Endothelial cell of umbilical vein (primary cell): ENCODE data around the gene GALNT14. TPM values are rescaled to one million over a fixed set of nuclear protein-coding genes. Genes with fewer than 3 reads are reported as not detected.

Experiments used
- BruUV-seq: library from RNA; stranded (reverse); fragments of 400-500 nt; replicated peaks from 2 replicates; lab custom pipeline; 2021; lab: Mats Ljungman, UMichigan
- CTCF ChIA-PET: fragments of 300-600, 350-600 bp; sonication (Branson Sonifier 250); formaldehyde crosslinking; loops from one replicate; lab custom pipeline; 2021; ENCODE audit warnings: antibody characterized with exemption, inconsistent platforms; lab: Charles Lee
- POLR2A ChIA-PET: fragments of 300-600, 350-600 bp; sonication (Branson Sonifier 250); formaldehyde crosslinking; loops from one replicate; lab custom pipeline; 2021; ENCODE audit warnings: antibody characterized with exemption, inconsistent platforms; lab: Charles Lee
- DNase-seq: peaks from one replicate; pipeline ENCODE4 v3.0.0-alpha.2; 2011; ENCODE audit warnings: low read depth, low spot score
- FAIRE-seq: peaks from 2 replicates; lab custom pipeline; 2011; peaks lifted over from hg19 to GRCh38; lab: Jason Lieb, UNC
- H2AFZ ChIP-seq: 2 replicates; pipeline ENCODE4 v1.6.0; 2012; ENCODE audit warnings: low read depth, low read length, control low read depth, inconsistent platforms
- H3K27ac ChIP-seq: 2 replicates; pipeline ENCODE4 v1.5.1; 2011; ENCODE audit warnings: low read depth, mild to moderate bottlenecking, control low read depth, low read length, moderate library complexity; ENCODE audit not compliant: insufficient read depth
- H3K27me3 ChIP-seq, 2 experiments: 2 replicates each; pipeline versions ENCODE4 v1.6.0 to v1.6.1; 2011; ENCODE audit warnings: low read length in 2 of 2, mixed read lengths in 1 of 2; ENCODE audit not compliant: control insufficient read depth in 2 of 2, insufficient read depth in 2 of 2
- H3K36me3 ChIP-seq, 2 experiments: 2 replicates in 1 of 2; 3 replicates in 1 of 2; pipeline ENCODE4 v1.5.1; 2011; ENCODE audit warnings: low read length in 2 of 2, mild to moderate bottlenecking in 1 of 2, moderate library complexity in 1 of 2; ENCODE audit not compliant: control insufficient read depth in 2 of 2, insufficient read depth in 2 of 2; ENCODE audit errors: extremely low read depth in 1 of 2
- H3K4me1 ChIP-seq: 3 replicates; pipeline ENCODE4 v1.5.1; 2011; ENCODE audit warnings: mild to moderate bottlenecking, low read length; ENCODE audit not compliant: control insufficient read depth, insufficient read depth; ENCODE audit errors: extremely low read depth
- H3K4me2 ChIP-seq: 2 replicates; pipeline ENCODE4 v1.6.1; 2011; ENCODE audit warnings: low read length, control low read depth, mixed read lengths; ENCODE audit not compliant: insufficient read depth
- H3K4me3 ChIP-seq, 3 experiments: fragments of 200-600 bp in 1 of 3; sonication (generic), shearing (Covaris generic) in 1 of 3; replicated peaks in 1 of 3; 2 replicates each; pipeline ENCODE4 v1.5.1; 2011 to 2016; ENCODE audit warnings: control low read depth in 3 of 3, low read length in 3 of 3, mild to moderate bottlenecking in 2 of 3, inconsistent platforms in 1 of 3, low read depth in 1 of 3, moderate library complexity in 1 of 3; ENCODE audit not compliant: insufficient read depth in 1 of 3
- H3K79me2 ChIP-seq: 2 replicates; pipeline ENCODE4 v1.6.0; 2012; ENCODE audit warnings: low read length, inconsistent platforms; ENCODE audit not compliant: control insufficient read depth, insufficient read depth
- H3K9ac ChIP-seq: replicated peaks from 2 replicates; pipeline ENCODE3; 2011; ENCODE audit warnings: low read length, control low read depth; ENCODE audit not compliant: insufficient read depth; ENCODE audit errors: extremely low read depth
- H3K9me1 ChIP-seq: replicated peaks from 3 replicates; pipeline ENCODE4 v1.6.0; 2011; ENCODE audit warnings: mild to moderate bottlenecking, low read length; ENCODE audit not compliant: control insufficient read depth, insufficient read depth; ENCODE audit errors: extremely low read depth
- H3K9me3 ChIP-seq: replicated peaks from 2 replicates; pipeline ENCODE4 v1.5.1; 2012; ENCODE audit warnings: low read length, inconsistent platforms; ENCODE audit not compliant: control insufficient read depth, insufficient read depth
- H4K20me1 ChIP-seq: replicated peaks from 2 replicates; pipeline ENCODE3; 2011; ENCODE audit warnings: mild to moderate bottlenecking, low read length; ENCODE audit not compliant: control insufficient read depth, insufficient read depth; ENCODE audit errors: extremely low read depth
- CTCF ChIP-seq, 2 donors: IDR thresholded peaks; 1 replicate in 1 of 2; 2 replicates in 1 of 2; pipeline ENCODE4 v1.5.1; 2011; ENCODE audit warnings: low read length in 2 of 2, mild to moderate bottlenecking in 2 of 2, moderate library complexity in 2 of 2, control low read depth in 1 of 2, inconsistent platforms in 1 of 2, low read depth in 1 of 2; ENCODE audit not compliant: insufficient read depth in 1 of 2; ENCODE audit errors: extremely low read depth in 1 of 2
- EZH2 ChIP-seq: IDR thresholded peaks from 2 replicates; pipeline ENCODE4 v1.6.1; 2012; ENCODE audit warnings: borderline replicate concordance, low read depth, mild to moderate bottlenecking, moderate library complexity, low read length, inconsistent platforms; ENCODE audit not compliant: severe bottlenecking
- FOS ChIP-seq: IDR thresholded peaks from 2 replicates; pipeline ENCODE4 v1.6.1; 2011; ENCODE audit warnings: mild to moderate bottlenecking, low read length, moderate library complexity, borderline replicate concordance; ENCODE audit not compliant: insufficient read depth
- GATA2 ChIP-seq: IDR thresholded peaks from 2 replicates; pipeline ENCODE4 v1.7.0; 2011; ENCODE audit warnings: low read depth, mild to moderate bottlenecking, moderate library complexity, mixed read lengths, low read length; ENCODE audit not compliant: insufficient read length, insufficient read depth
- JUN ChIP-seq: IDR thresholded peaks from 2 replicates; pipeline ENCODE4 v1.6.1; 2011; ENCODE audit warnings: borderline replicate concordance, low read depth; ENCODE audit not compliant: insufficient read length, insufficient read depth
- MAX ChIP-seq: IDR thresholded peaks from 2 replicates; pipeline ENCODE4 v1.6.1; 2011; ENCODE audit not compliant: insufficient read depth, insufficient read length
- MYC ChIP-seq: IDR thresholded peaks from one replicate; pipeline ENCODE4 v1.6.1; 2011; ENCODE audit warnings: mild to moderate bottlenecking, low read depth, low read length
- POLR2A ChIP-seq: IDR thresholded peaks from 2 replicates; pipeline ENCODE4 v1.6.1; 2012; ENCODE audit warnings: low read depth, mild to moderate bottlenecking, control low read depth, low read length
- POLR2AphosphoS5 ChIP-seq: IDR thresholded peaks from 2 replicates; pipeline ENCODE4 v1.6.1; 2012; ENCODE audit warnings: low read depth, mild to moderate bottlenecking, control low read depth, low read length, moderate library complexity; ENCODE audit not compliant: insufficient read depth
- dilution Hi-C: fragments of 300-500 bp; cut with MboI; formaldehyde crosslinking; loops from one replicate; pipeline ENCODE4 v1.15.0; 2019; ENCODE audit warnings: low sequenced_read_pairs; ENCODE audit not compliant: extremely low pct_ligation_motif_present
- intact Hi-C: fragments of 100-400 bp; cut with micrococcal nuclease; formaldehyde crosslinking; loops from one replicate; pipeline ENCODE4 v1.10.0; 2022
- polyA plus RNA-seq, 4 experiments: library from polyadenylated mRNA; depleted of rRNA in 3 of 4; stranded (reverse) in 3 of 4; unstranded in 1 of 4; fragments of >200 nt; gene quantifications; 2 replicates each; pipeline versions ENCODE4 v1.2.1 to v1.2.3, GENCODE V29; 2011 to 2012; ENCODE audit warnings: missing spikeins in 1 of 4
- total RNA-seq: library from RNA; stranded (reverse); gene quantifications from 2 replicates; pipeline ENCODE4 v1.2.3, GENCODE V29; 2021

The GALNT14 gene
- total and polyA plus RNA-seq, 2 donors (not counting 3 experiments of a cell fraction or from before 2014, with no cell fraction given): 0.04 to 0.40 TPM

GRCh38 chr2:31018280-31018679, 120.0 kb downstream of the GALNT14 start:
- intact Hi-C loops: no loop called here
- POLR2A ChIA-PET: no interaction called here
- Histone ChIP-seq H2AFZ (no peak overlapping the region), H3K9me3 (no peaks in the 10 kb centered on the region), H4K20me1 (no peaks in the 10 kb centered on the region), H3K27ac (no peak overlapping the region), H3K27me3 (no peaks in the 10 kb centered on the region), H3K79me2 (no peaks in the 10 kb centered on the region), H3K9ac (no peak overlapping the region), H3K4me2 (no peak overlapping the region), H3K36me3 (no peaks in the 10 kb centered on the region), H3K4me1 (no peaks in the 10 kb centered on the region), H3K4me3 (no peak overlapping the region), H3K9me1 (no peaks in the 10 kb centered on the region)
- FAIRE-seq: no peak
- CTCF ChIA-PET: no interaction called here
- no TSS peak for BruUV-seq
- no peak for DNase-seq
- TF ChIP-seq MAX: no peak
- no peak for TF ChIP-seq POLR2AphosphoS5
- no peak for TF ChIP-seq FOS
- TF ChIP-seq EZH2: no peak
- no peak for TF ChIP-seq JUN
- no peak for TF ChIP-seq MYC
- TF ChIP-seq CTCF (IDR thresholded peaks at IDR 0.05; ENCODE audit: extremely low read depth in 1 of 2, insufficient read depth in 1 of 2, low read depth in 1 of 2, low read length in 2 of 2): no peak
- TF ChIP-seq GATA2: no peak
- no peak for TF ChIP-seq POLR2A
- dilution Hi-C loops: no loop called here
